HG03558 (cell line): Measurements from ENCODE around the gene NDST4.

Source experiments
- ATAC-seq: cut with Tn5 transposase; IDR thresholded peaks from one replicate; pipeline ENCODE4 v1.9.1; 2021; ENCODE audit warnings: moderate number of reproducible peaks; ENCODE audit not compliant: unreplicated experiment; ENCODE audit errors: extremely low read depth

Gene NDST4

GRCh38 chr4:115113506-115114106 is at the start of gene NDST4:
Gene NDST4 (minus strand): TSS chr4:115113620. CDS start chr4:115077036, 36,584 bp downstream.
- no peak for ATAC-seq

- no peak for ATAC-seq
Observed at GRCh38 chr4:115159141-115159540, 45.7 kb upstream of the NDST4 start.

- ATAC-seq = no peak
Observed at GRCh38 chr4:115158296-115158695, 44.9 kb upstream of the NDST4 start.

GRCh38 chr4:115154826-115155225 is 41.4 kb upstream of the NDST4 start:
- ATAC-seq = no peak

GRCh38 chr4:115152965-115153364 is 39.5 kb upstream of the NDST4 start:
- ATAC-seq = no peak

DNA sequence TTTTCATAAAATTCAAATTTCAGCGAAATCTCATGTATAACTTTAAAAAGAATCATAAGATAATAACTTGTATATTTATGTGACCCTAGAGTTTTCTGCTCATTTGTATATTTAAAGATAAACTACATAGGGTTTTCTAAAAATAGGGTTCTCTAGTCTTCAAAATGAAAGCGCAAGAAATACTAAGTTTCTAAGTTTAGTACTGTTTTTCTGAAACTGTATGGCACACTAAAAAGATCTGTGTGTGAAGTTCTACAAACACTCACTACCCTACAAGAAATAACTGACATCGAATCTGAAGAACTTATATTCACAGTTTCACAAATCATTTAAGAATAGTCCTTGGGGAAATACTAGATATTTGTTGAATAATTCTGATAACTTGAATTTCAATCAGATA is 38.7 kb upstream of the NDST4 start:
- peak; percentile 53 for ATAC-seq

GRCh38 chr4:115149106-115149505 is 35.7 kb upstream of the NDST4 start:
- no peak for ATAC-seq

GRCh38 chr4:115145393-115146160 is 32.2 kb upstream of the NDST4 start:
- ATAC-seq = no peak

- ATAC-seq = no peak
Observed at GRCh38 chr4:115128037-115128436, 14.6 kb upstream of the NDST4 start.

DNA sequence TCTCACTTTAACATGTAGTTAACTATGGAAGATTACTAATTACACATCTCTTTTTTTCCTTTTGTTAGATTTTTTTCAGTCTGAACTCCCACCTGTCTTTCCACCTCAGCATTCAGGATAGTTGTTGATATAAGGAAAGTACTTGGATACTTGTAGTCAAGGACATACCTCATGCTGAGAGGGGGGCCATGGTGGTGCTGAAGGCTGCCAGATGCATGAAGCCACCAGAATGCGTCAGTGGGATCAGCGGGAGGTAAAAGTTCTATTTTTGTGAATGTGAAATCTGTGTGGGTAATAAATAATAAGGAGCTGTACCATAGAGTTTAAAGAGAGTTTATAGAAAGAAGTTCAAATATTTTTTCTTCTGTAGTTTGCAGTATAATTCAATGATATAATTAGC is 13.1 kb upstream of the NDST4 start:
- ATAC-seq = no peak

DNA sequence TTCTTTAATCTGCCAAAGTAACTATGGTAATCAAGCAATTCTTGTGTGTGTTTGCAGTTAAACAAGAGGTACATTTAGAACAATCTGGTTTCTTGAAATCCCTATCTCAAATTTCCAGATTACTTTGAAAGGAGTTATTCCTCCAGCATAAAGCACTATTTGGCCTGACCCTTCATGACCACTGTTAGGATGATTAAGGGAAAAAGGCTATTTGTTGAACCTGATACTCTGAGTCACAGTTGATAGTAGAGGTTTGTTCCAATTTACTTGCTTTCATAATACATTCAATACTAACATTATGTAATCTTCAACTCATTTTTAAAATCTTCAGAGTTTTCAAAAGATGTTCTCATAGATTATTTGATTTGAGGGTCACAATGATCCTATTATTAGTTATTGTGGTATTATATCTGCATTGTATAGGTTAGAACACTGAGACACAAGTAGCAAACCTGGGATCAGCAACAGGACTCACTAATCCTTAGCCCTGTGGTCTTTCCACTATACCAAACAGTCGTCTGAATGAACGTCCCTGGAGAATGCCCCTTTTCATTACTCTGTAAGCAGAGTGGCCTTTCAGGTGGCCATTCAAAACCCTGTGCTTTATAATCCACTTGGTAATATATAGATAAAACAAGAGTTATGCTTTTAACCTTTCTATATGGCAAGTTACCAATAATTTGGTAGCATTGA is 8.1 kb upstream of the NDST4 start:
- ATAC-seq = no peak

DNA sequence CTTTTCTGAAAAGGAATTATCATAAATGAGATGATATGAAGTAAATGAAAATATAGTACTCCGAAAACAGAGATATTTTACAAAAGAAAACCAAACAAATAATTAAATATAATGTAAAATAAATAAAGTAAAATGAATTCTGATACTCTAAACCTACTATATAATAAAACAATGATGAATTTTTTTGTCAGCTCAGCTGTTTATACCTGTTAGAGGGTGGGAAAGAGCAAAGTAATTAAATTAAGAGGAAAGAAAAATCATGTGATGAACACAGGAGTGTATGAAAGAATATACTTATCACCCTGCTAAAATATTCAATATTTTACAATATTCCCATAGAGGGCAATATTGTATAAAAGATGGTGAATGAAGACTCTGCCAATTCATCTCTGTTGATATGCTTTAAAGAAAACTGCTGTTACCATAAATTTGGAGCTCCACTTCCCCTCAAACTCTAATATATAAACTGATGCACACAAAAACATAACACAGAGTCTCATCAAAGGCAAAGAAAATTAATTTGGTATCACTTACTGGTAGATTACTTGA is 6.5 kb upstream of the NDST4 start:
- no peak for ATAC-seq

- ATAC-seq = no peak
Observed at GRCh38 chr4:115117651-115118050, 4.2 kb upstream of the NDST4 start.

DNA sequence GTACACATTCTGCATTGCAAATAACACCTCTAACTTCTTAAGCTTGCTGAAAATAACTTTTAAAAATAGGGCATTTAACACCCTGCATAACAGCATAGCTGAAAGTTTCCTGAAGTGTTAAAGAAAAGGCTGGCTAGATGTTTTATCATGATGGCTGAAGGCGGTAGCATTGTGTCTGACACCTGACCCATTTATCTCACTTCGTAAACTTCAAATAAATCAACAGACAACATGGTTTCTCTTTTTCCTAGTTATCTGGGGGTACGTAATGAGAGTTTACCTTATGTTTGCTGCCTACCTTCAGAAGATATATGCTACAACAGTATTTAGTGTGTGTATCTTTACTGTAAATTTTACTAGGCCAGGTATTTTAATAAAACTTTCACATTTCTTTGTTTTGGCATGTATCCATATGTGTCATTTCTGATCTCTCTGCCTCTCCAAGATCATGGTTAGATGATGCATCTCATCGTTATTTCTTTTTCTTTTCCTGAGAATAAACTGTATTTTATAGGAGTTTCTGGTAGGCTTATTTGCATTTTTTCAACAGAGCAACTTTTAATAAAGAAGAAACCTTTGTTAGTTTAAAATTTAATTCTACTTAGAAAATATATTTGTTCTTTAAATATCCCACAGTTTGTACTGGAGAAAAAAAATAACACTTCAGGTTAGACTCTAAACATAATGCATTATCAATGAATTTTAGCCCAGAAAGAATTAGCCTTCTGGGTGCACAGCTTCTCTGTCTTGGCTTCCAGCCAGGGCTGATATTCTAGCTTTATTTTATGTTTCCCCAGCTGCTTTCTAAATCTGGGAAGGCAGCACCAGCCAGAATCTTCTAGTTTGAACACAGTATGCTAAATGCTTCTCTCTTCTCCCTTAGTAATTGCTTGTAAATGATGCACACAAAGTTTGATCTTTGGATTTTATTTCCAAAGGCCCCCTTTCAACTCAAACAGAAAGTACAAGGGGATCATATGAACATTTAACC is 2.9 kb downstream of the NDST4 start:
- no peak for ATAC-seq

DNA sequence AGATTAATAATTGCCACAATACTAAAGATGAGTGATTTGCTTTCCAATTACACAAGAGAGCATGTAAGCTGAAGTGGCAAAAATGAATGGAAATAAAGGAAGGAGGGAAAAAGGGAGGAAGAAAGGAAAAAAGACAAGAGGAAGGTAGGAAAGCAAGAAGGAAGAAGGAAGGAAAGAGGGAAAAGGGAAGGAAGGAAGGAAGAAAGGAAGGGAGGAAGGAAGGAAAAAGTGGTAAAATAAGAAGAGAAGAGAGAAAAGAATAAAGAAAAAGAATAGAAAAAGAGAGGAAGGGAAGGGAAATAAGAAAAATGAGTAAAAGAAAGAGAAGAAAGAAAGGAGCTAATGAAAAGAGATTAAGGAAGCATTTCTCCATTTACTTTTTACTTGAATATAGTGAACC is 4.6 kb downstream of the NDST4 start:
- ATAC-seq = no peak

GRCh38 chr4:115107411-115107810 is 6.0 kb downstream of the NDST4 start:
- ATAC-seq = no peak

- ATAC-seq = no peak
Observed at GRCh38 chr4:115101675-115102074, 11.7 kb downstream of the NDST4 start.

GRCh38 chr4:115090483-115091075 is 22.8 kb downstream of the NDST4 start:
- ATAC-seq = no peak

GRCh38 chr4:115082633-115083032 is 30.8 kb downstream of the NDST4 start:
- ATAC-seq = no peak

DNA sequence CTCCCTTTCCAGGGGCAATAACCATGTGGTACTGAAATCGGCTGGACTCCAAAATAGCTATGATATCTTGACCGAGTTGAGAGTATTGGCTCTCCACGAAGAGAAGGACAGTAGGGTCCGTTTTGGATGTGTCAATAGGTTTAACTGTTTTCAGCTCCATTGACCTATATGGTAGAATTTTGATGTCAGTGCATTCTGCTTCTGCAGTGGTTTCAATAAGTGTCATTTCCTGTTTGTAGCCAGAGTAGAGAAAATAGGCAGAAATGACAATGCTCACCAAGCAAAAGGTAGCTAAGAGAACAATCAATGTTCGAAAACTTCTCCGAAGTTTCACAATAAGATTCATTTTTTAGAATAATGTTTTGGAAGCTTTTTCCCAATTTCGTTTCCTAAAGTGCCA is 36.7 kb downstream of the NDST4 start:
- ATAC-seq = no peak
